D341Med (cell line): ENCODE results near the gene SPEM3.
"Not testable (repeated sequence)": the region's sequence is repeated elsewhere in the genome, so short reads cannot be mapped to it uniquely, and the experiment has no call there.

ENCODE experiments used
- DNase-seq: peaks from one replicate; pipeline ENCODE4 v3.0.0; 2012; ENCODE audit warnings: low spot score

Gene SPEM3

DNA sequence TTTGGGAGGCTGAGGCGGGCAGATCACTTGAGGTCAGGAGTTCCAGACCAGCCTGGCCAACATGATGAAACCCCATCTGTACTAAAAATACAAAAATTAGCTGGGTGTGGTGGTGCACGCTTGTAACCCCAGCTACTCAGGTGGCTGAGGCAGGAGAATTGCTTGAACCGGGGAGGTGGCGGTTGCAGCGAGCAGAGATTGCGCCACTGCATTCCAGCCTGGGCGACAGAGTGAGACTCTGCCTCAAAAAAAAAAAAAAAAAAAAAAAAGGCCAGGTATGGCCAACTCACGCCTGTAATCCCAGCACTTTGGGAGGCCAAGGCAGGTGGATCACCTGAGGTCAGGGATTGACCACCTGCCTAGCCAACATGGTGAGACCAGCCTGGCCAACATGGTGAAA lies 46.1 kb downstream of the SPEM3 start:
- not testable (repeated sequence) for DNase-seq

DNA sequence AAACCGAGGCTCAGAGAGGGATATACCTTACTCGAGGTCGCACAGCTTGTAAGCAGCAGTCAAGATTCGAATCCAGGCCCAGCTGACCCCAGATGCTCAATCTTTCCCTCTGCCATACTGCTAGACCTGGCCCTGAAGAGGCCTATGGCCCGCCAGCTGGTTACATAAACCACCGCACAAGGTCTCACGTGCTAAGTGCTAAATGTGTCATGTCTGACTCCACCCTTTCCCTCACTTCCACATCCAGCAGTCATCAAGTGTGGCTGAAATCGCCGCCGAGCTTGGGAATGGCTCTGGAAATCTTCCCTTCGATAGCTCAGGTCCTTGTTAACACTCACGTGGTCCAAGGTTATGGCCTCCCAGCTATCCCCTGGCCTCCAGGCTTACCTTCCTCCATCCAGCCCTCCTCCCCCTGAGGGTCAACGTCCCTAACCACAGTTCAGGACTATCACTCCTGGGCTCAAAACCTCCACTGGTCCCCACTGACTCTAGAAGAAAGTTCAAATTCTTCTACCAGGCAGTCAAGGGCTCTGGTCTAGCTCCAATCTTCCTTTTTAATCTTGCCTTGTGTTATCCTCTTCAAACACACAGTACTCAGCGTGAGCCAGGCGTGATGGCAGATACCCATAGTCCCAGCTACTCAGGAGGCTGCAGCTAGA lies 47.2 kb downstream of the SPEM3 start:
- no peak for DNase-seq

DNA sequence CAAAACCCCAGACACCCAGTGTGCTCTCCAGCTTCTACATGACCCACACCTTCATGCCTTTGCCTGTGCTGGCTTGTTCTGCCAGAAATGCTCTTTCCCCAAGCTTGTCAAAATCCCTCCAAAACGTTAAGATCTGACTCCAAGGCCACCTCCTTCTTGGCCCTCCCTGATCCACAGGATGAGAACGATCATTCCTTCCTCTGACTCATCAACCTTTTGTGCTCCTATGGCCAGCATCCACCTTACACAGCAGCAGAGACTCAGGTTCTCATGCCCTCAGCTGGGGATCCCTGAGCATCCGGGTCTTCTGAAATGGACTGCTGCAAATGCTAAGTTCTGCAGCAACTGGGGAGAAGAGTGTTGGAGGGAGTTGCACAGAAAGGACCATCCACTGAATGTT lies 47.8 kb downstream of the SPEM3 start:
- no peak for DNase-seq

- no peak for DNase-seq
These were observed 48.3 kb downstream of the SPEM3 start for GRCh38 chr17:7476951-7477350.

DNA sequence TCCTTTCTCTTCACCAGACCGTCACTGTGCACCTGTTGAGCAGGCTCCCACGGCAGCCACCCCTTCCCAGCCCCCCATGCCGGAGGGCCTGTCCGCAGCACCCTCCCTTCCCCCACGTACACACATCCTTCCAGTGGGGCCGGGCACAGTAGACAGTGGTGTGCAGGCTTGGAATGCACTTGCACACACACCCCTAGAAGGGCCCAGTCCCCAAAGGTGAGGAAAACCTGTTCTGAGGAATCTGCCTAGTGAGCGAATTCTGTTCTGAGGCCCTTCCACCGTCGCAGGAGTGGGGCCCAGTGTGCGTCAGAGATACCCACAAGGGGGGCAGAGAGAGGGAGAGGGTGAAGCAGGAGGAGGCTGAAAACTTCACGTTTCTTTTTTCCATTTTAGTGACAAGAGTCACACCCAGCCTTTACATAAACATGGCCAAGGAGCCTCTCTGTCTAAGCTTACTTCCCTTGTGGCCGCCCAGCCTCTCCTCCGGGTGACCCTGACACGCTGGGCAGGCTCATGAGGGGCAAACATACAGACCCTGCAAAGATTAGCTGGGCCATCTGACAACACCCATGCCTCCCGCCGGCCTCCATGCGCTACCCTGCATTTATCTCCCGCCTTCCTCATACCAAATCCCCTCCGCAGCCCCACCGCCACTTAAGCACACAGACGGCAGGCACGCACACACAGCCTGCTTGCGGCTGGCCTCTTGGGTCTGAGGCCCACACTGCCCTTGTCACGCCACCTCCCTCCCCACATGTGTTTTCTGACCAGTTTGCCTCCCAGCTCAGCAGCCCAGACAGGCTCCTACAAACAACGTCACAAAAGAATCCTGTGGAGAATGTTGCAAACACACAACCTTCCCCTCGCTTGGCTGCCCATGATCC lies 49.0 kb downstream of the SPEM3 start:
- peak; percentile 54 for DNase-seq

DNA sequence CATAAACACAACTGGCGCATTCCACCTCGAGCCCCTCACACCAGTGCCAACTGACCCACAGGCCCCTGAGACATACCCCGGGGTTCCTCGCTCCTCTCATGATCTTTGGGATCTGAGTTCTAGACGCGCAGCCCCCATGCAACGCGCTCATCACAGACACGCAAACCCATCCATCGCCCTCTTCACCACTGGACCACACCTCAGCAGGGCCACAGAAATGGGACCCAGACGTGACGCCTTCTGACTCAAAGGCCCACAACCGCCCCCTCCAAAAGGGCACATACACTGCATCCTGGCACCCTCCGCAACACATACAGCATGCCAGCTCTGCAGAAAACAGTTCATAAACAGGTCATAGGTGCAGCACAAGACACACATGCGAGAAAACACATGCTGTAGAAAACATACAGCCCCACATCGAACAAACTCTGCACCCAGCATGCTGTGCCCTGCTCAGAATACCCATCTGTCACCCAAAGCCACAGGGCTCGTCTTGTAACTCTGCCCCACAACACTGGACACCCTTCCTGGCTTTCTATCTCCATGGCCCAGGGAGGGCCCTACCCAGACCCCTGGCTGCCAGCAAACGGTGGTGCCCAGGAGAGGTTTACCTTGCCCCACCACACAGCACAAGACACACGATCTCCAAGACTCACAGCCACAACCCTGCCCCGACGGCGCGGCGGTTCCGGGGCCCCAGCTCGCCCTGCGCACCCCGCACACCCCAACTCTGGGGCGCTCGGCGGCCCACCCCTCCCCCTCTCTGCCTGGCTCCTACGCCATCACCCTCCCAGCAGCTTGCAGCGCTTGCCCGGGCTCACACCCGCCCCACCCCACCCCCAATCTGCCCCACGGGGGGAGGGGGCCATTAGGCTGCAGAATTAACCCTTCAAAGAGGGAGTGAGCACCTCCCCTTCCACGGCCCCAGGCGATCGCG lies 49.9 kb downstream of the SPEM3 start:
- DNase-seq: peak; percentile 71

GRCh38 chr17:7479213-7480088 lies 50.8 kb downstream of the SPEM3 start, which contains the start of gene ZBTB4:
ZBTB4 (minus strand) TSS chr17:7479631; CDS start chr17:7466801, 12,830 bp downstream.
- peak; percentile 62 for DNase-seq

DNA sequence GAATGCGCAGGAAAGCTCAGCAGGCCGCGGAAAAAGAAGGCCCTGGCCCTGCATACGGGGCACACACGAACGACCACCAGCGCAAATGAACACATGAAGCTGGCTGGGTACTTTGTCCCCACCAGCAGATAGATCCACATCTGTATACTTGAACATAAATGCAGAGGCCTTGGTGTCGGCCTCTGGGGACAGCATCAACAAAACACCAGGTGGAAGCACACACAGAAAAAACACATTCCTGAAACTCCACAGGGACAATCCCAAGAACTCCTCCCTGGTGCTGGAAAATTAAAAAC lies 51.4 kb downstream of the SPEM3 start:
- no peak for DNase-seq

DNA sequence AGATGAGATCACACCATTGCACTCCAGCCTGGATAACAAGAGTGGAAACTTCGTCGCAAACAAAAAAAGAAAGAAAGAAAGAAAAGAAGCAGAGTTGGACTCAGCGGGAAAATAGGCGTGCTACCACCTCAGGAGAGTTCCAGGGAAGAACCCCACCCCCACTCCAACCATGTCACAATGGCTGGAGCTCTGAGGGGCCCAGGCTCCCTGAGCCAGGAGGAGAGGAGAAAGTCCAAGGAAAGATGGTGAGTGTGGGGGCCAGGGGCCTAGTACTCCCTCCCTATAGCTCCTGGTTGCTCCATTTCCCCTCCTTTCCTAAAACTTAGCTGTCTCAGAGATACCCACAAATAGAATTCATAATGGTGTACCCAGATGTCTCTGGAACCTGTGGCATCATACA lies 52.6 kb downstream of the SPEM3 start, which contains the start of gene SLC35G6:
Gene SLC35G6 (plus strand): TSS at position 172 of the 400 bp plus-strand sequence. CDS start 71 bp downstream, at position 243.
- DNase-seq: not testable (repeated sequence)

DNA sequence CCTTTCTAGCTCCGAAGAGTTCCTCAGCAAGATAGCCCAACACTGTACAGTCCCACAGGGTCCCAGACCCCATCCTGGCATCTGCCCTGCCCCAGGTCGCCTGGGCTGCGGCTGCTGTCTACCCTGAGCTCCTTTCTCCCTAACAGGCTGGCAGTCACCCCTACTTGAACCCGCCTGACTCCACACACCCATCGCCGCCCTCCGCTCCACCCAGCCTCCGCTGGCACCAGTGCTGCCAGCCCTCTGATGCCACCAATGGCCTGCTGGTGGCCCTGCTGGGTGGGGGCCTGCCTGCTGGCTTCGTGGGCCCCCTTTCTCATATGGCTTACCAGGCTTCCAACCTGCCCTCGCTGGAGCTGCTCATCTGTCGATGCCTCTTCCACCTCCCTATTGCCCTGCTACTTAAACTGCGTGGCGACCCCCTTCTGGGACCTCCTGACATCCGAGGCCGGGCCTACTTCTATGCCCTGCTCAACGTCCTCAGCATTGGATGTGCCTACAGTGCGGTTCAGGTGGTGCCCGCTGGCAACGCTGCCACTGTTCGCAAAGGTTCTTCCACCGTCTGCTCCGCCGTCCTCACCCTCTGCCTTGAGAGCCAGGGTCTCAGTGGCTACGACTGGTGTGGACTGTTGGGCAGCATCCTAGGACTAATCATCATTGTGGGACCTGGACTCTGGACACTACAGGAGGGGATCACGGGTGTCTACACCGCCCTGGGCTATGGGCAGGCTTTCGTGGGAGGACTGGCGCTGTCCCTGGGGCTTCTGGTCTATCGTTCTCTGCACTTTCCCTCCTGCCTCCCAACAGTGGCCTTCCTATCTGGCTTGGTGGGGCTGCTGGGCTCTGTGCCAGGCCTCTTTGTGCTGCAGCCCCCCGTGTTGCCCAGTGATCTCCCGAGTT lies 53.4 kb downstream of the SPEM3 start:
- DNase-seq: not testable (repeated sequence)
